IPS DF 6.9 (cell line): ENCODE results near the gene TM9SF4.

Source experiments
- DNase-seq: peaks from one replicate; pipeline ENCODE4 v3.0.0-alpha.2; 2013; ENCODE audit warnings: low read depth, low spot score
- H3K27ac ChIP-seq: one replicate; pipeline ENCODE4 v1.5.1; 2013; ENCODE audit warnings: low read length, control low read depth
- H3K27me3 ChIP-seq: 2 replicates; pipeline ENCODE4 v1.6.1; 2013; ENCODE audit warnings: mild to moderate bottlenecking, low read length; ENCODE audit not compliant: control insufficient read depth, insufficient read depth
- H3K36me3 ChIP-seq: 2 replicates; pipeline ENCODE4 v1.6.1; 2013; ENCODE audit warnings: low read length; ENCODE audit not compliant: control insufficient read depth, insufficient read depth
- H3K4me1 ChIP-seq: 2 replicates; pipeline ENCODE4 v1.6.1; 2013; ENCODE audit warnings: low read length; ENCODE audit not compliant: control insufficient read depth, insufficient read depth
- H3K4me3 ChIP-seq: 2 replicates; pipeline ENCODE4 v1.5.1; 2013; ENCODE audit warnings: mild to moderate bottlenecking, low read length
- H3K9me3 ChIP-seq: 2 replicates; pipeline ENCODE4 v1.6.1; 2013; ENCODE audit warnings: low read length, inconsistent platforms; ENCODE audit not compliant: control insufficient read depth, insufficient read depth
- WGBS: extraction: QIAGEN DNeasy Blood & Tissue Kit; methylation state at CpG from one replicate; pipeline ENCODE4 v1.1.7; 2013; ENCODE audit warnings: mixed read lengths, missing lambda C conversion rate; ENCODE audit not compliant: insufficient read length, insufficient coverage; 5-methylcytosine and 5-hydroxymethylcytosine counted together

Gene TM9SF4

DNA sequence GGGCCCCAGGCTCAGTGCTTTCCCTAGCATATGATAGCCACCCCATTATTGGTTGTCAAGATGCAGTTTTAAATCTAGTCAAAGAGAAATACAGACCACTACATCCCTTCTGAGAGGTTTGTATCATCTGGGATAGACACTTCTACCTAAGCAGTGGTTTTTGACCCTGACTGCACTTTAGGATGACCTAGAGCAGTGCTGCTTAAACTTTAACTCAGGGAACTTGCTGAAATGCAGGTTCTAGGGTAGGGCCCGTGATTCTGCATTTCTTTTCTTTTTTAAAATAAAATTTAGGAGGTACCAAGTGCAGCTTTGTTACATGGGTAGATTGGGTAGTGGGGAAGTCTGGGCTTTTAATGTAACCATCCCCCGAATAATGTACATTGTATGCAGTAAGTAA lies 18.7 kb downstream of the TM9SF4 start:
- DNase-seq = no peak
- Histone ChIP-seq H3K27ac (no peak overlapping the region), H3K4me3 (no peak overlapping the region), H3K4me1 (0 out of 2 replicates have a peak, but pooled peaks cover 1% of the 10 kb centered on the region), H3K9me3 (no peaks in the 10 kb centered on the region), H3K36me3 (no peaks in the 10 kb centered on the region), H3K27me3 (no peaks in the 10 kb centered on the region)
- WGBS = no CpG with 5 or more reads among the region's 2 CpGs

- no peaks in the 10 kb centered on the region for H3K9me3 ChIP-seq
- whole genome bisulfite sequencing = no CpG with 5 or more reads among the region's 5 CpGs
- H3K36me3 ChIP-seq = no peaks in the 10 kb centered on the region
- no peak overlapping the region for H3K27ac ChIP-seq
- 0 out of 2 replicates have a peak, but pooled peaks cover 1% of the 10 kb centered on the region for H3K4me1 ChIP-seq
- DNase-seq = no peak
- no peaks in the 10 kb centered on the region for H3K27me3 ChIP-seq
- no peak overlapping the region for H3K4me3 ChIP-seq
Measured at GRCh38 chr20:32129863-32130262, 20.3 kb downstream of the TM9SF4 start.

- Histone ChIP-seq H3K27ac (no peak overlapping the region), H3K36me3 (no peaks in the 10 kb centered on the region), H3K9me3 (no peaks in the 10 kb centered on the region), H3K4me3 (no peak overlapping the region), H3K4me1 (0 out of 2 replicates have a peak, but pooled peaks cover 1% of the 10 kb centered on the region), H3K27me3 (no peaks in the 10 kb centered on the region)
- WGBS = no CpG with 5 or more reads among the region's 2 CpGs
- DNase-seq = no peak
Measured at GRCh38 chr20:32130352-32130751, 20.8 kb downstream of the TM9SF4 start.

DNA sequence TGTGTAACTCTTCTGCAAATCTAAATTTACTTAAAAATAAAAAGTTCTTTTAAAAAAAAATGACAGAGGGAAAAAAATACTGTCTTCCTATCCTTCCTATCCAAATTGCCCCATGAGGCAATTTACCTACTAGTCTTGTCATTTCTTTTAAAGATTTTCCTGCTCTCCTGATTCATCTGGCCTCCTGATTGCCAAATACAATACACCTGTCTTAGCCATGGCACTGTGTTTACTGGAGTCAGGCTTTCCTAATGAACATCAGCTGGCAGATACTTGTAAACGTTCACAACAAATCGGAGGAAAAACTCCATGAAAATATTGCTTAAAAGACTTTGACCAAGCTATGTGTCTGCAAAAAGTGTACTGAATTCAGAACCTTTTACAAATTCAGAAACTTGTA lies 21.5 kb downstream of the TM9SF4 start:
- Histone ChIP-seq H3K27ac (no peak overlapping the region), H3K4me3 (no peak overlapping the region), H3K4me1 (0 out of 2 replicates have a peak, but pooled peaks cover 1% of the 10 kb centered on the region), H3K9me3 (no peaks in the 10 kb centered on the region), H3K27me3 (no peaks in the 10 kb centered on the region), H3K36me3 (no peaks in the 10 kb centered on the region)
- no CpG with 5 or more reads among the region's 2 CpGs for WGBS
- no peak for DNase-seq

- no CpG with 5 or more reads among the region's 10 CpGs for WGBS
- no peak overlapping the region for H3K4me3 ChIP-seq
- peaks cover 4% of the 10 kb centered on the region; the same call in 1 of the 2 replicates for H3K36me3 ChIP-seq
- no peak overlapping the region for H3K27ac ChIP-seq
- no peaks in the 10 kb centered on the region for H3K4me1 ChIP-seq
- DNase-seq = no peak
- no peaks in the 10 kb centered on the region for H3K27me3 ChIP-seq
- no peaks in the 10 kb centered on the region for H3K9me3 ChIP-seq
Measured at GRCh38 chr20:32132911-32133549, 23.5 kb downstream of the TM9SF4 start.

DNA sequence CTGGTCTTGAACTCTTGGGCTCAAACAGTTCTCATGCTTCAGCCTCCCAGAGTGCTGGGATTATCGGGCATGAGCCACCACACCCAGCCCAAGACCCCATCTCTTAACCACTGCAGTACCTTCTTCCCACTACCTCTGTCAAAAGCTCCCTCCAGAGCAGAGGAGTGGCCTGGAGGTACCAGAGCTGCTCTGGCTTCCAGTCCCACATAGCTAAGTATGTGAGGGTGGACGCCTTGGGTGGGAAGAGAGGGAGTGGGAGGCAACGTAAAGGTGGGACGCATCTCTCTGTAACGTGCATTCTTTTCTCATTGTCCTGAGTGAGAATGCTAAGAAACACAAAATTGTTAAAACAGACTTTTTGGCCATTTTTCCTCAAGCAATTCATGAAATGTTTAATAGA lies 24.5 kb downstream of the TM9SF4 start:
- Histone ChIP-seq H3K27me3 (no peaks in the 10 kb centered on the region), H3K9me3 (no peaks in the 10 kb centered on the region), H3K36me3 (peaks cover 8% of the 10 kb centered on the region), H3K4me3 (no peak overlapping the region), H3K4me1 (no peaks in the 10 kb centered on the region), H3K27ac (no peak overlapping the region)
- no CpG with 5 or more reads among the region's 5 CpGs for WGBS
- no peak for DNase-seq

DNA sequence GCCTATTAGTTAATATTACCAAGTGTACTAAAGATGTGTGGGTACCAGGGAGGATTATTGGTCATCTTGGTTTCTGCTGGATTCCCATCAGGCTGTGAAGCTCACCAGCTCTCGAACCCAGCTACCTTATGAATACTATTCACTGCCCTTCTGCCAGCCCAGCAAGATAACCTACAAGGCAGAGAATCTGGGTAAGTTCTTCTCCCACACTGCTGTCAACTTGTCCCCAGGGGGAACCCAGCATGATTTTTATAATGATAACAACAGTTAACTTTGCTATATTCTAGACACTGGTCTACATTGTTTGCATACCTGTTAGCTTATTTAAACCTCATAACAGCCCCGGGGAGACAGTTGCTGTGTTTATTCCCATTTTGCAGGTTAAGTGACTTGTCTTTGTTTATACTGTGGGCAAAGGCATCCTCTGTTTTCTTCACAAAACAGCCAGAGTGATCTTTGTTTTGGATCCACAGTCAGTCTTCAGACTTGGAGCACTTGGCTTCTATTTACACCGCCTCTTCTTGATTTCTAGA lies 26.5 kb downstream of the TM9SF4 start:
- Histone ChIP-seq H3K27me3 (no peaks in the 10 kb centered on the region), H3K4me3 (no peak overlapping the region), H3K4me1 (no peaks in the 10 kb centered on the region), H3K9me3 (no peaks in the 10 kb centered on the region), H3K36me3 (peaks cover 14% of the 10 kb centered on the region), H3K27ac (no peak overlapping the region)
- no peak for DNase-seq
- no CpG with 5 or more reads among the region's 3 CpGs for whole genome bisulfite sequencing

DNA sequence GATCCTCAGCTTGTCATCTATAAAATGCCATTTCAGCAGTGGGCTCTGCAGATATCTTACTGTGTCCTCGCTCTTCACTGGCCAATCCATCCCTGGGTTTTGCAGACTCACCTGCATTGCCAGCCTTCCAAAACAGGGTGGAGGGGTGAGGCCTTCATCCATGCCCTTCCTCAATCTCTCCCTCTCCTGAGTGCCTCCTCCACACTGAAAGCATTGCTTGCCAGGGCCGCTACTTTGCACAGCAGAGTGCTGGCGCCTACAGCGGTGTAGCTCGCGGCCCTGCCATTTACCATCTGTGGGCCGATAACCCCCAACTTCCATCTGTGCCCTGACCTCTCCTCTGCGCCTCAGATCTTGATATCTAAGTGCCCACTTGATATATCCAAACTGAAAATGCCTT lies 29.4 kb downstream of the TM9SF4 start:
- no CpG with 5 or more reads among the region's 8 CpGs for WGBS
- peaks cover 36% of the 10 kb centered on the region for H3K36me3 ChIP-seq

GRCh38 chr20:32139947-32140346 lies 30.4 kb downstream of the TM9SF4 start:
- Histone ChIP-seq H3K27ac (no peak overlapping the region), H3K4me1 (no peaks in the 10 kb centered on the region), H3K27me3 (no peaks in the 10 kb centered on the region), H3K9me3 (no peaks in the 10 kb centered on the region), H3K4me3 (no peak overlapping the region), H3K36me3 (peaks cover 39% of the 10 kb centered on the region)
- DNase-seq = no peak
- WGBS = no CpG with 5 or more reads among the region's 3 CpGs

More for the DNA sequence above, 29.4 kb downstream of the TM9SF4 start:
- Histone ChIP-seq H3K4me1 (no peaks in the 10 kb centered on the region), H3K27ac (no peak overlapping the region), H3K27me3 (no peaks in the 10 kb centered on the region), H3K4me3 (no peak overlapping the region), H3K9me3 (no peaks in the 10 kb centered on the region)
- no peak for DNase-seq

GRCh38 chr20:32140603-32141002 lies 31.1 kb downstream of the TM9SF4 start:
- H3K4me3 ChIP-seq = no peak overlapping the region
- H3K27me3 ChIP-seq = no peaks in the 10 kb centered on the region
- no peaks in the 10 kb centered on the region for H3K9me3 ChIP-seq
- peaks cover 44% of the 10 kb centered on the region for H3K36me3 ChIP-seq
- H3K4me1 ChIP-seq = no peaks in the 10 kb centered on the region
- H3K27ac ChIP-seq = no peak overlapping the region
- WGBS = no CpG with 5 or more reads among the region's 4 CpGs
- no peak for DNase-seq

DNA sequence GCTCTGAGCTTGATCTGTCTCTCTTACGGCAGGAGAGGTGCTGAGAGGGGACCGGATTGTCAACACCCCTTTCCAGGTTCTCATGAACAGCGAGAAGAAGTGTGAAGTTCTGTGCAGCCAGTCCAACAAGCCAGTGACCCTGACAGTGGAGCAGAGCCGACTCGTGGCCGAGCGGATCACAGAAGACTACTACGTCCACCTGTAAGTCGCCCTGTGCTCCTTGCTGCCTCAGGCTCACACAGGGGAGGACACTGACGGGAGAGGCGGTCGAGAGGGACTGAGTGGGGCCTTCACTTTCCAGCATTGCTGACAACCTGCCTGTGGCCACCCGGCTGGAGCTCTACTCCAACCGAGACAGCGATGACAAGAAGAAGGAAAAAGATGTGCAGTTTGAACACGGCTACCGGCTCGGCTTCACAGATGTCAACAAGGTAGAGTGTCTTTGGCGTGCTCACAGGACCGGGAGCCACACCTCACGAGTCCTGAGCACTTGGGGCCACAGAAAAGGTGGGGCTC lies 32.0 kb downstream of the TM9SF4 start:
- H3K4me1 ChIP-seq = no peaks in the 10 kb centered on the region
- no CpG with 5 or more reads among the region's 21 CpGs for WGBS
- peaks cover 50% of the 10 kb centered on the region for H3K36me3 ChIP-seq
- H3K9me3 ChIP-seq = no peaks in the 10 kb centered on the region
- no peaks in the 10 kb centered on the region for H3K27me3 ChIP-seq
- DNase-seq = no peak
- H3K27ac ChIP-seq = no peak overlapping the region
- no peak overlapping the region for H3K4me3 ChIP-seq
